Neutrophil (primary cell): ENCODE results near the gene CLRN3.

ENCODE experiments used
- H3K27ac ChIP-seq: fragments of 200-600 bp; sonication (generic); 2 replicates; pipeline ENCODE4 v1.5.1; 2016; ENCODE audit warnings: mild to moderate bottlenecking, moderate library complexity
- H3K27me3 ChIP-seq: fragments of 200-600 bp; sonication (generic); 2 replicates; pipeline ENCODE4 v1.6.0; 2016; ENCODE audit warnings: mild to moderate bottlenecking
- H3K36me3 ChIP-seq: fragments of 200-600 bp; sonication (generic); 2 replicates; pipeline ENCODE4 v1.5.1; 2017
- H3K4me1 ChIP-seq, 2 experiments: fragments of 200-600 bp in 1 of 2; sonication (generic) in 1 of 2; 1 replicate in 1 of 2; 2 replicates in 1 of 2; pipeline versions ENCODE4 v1.5.1 to v1.6.1; 2013 to 2016; ENCODE audit warnings: low read depth in 1 of 2, low read length in 1 of 2, mild to moderate bottlenecking in 1 of 2, moderate library complexity in 1 of 2; ENCODE audit not compliant: control insufficient read depth in 1 of 2, insufficient read depth in 1 of 2
- H3K4me3 ChIP-seq, 2 experiments: fragments of 200-600 bp in 1 of 2; sonication (generic) in 1 of 2; 1 replicate in 1 of 2; 2 replicates in 1 of 2; pipeline ENCODE4 v1.5.1; 2013 to 2016; ENCODE audit warnings: low read depth in 1 of 2, low read length in 1 of 2, mild to moderate bottlenecking in 1 of 2, moderate library complexity in 1 of 2
- H3K9me3 ChIP-seq: fragments of 200-600 bp; sonication (generic); 2 replicates; pipeline ENCODE4 v1.5.1; 2016
- CTCF ChIP-seq: fragments of 200-600 bp; sonication (generic); IDR thresholded peaks from 2 replicates; pipeline ENCODE4 v1.5.1; 2016; ENCODE audit warnings: antibody characterized with exemption

CLRN3 gene

GRCh38 chr10:127890832-127891334 is 1.9 kb downstream of the CLRN3 start:
- Histone ChIP-seq H3K36me3 (no peaks in the 10 kb centered on the region), H3K4me3 (no peak overlapping the region), H3K27ac (no peak overlapping the region), H3K27me3 (no peaks in the 10 kb centered on the region), H3K9me3 (no peaks in the 10 kb centered on the region), H3K4me1 (peaks cover 23 to 41% of the 10 kb centered on the region in 2 experiments)
- no peak for TF ChIP-seq CTCF

- Histone ChIP-seq H3K27ac (peak overlapping the region; percentile 70), H3K4me3 (no peak overlapping the region), H3K36me3 (no peaks in the 10 kb centered on the region), H3K4me1 (peaks cover 23 to 41% of the 10 kb centered on the region in 2 experiments), H3K27me3 (no peaks in the 10 kb centered on the region), H3K9me3 (no peaks in the 10 kb centered on the region)
- TF ChIP-seq CTCF: no peak
Observed at GRCh38 chr10:127890216-127890615, 2.5 kb downstream of the CLRN3 start.

DNA sequence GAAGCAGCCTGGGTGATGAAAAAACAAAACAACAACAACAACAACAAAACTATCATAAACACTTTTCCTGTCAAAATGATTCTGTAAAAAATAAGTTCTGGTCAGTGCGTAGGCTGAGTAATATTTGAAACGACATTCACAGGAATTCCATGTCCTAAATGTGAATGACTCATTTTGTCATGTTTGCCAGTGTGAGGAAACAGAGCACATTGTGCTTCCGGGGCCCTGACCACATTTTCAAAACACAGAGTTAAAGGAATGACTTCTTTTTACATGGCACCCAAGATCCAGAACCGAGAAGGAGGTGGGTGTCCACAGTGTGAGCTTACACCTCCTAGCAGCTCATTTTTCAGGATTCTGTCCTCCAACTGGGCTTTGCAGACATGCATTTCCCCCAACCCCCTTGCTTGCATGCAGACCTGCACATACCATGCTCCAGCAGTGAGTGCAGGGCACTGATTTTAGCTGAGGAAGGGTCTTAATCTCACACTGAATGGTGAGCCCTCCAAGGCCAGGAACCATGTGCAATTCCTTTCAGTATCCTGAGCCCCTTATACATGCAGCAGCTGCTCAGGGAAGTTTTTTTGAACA is 3.0 kb downstream of the CLRN3 start:
- H3K4me3 ChIP-seq: no peak overlapping the region

DNA sequence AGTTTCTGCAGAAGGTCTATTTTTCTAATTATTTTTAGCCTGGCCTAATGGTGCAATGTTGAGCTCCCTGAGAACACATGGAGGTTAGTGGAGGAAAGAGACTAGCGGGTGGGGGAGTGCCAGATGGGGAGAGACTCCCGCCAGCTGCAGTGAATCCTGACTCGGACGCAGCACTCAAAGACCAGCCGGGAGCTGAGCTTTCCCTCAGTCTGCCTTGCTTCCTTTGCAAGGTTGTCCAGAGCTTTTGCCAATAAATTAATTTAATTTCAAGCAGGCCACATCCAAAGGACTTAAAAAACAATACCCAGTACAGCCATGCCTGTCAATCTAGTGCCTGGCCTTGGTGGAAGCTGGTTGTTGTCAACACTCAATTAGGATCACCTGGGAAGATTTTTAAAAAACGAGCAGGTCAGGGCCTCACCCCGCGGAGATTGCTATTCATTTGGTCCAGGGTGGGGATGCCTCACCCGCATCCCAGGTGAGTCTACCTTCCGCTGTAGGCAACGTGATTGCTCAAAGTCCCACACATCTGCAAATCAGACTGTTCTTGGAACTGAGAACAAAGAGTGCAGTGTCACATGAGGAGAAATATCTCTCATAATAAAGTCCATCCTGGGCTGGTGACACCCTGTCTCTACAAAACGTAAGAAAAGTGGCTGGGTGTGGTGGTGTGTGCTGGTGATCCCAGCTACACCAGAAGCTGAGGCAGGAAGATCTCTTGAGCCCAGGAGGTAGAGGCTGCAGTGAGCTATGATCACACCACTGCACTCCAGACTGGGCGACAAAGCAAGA is 4.0 kb downstream of the CLRN3 start:
- peaks cover 23 to 41% of the 10 kb centered on the region in 2 experiments for H3K4me1 ChIP-seq
- no peaks in the 10 kb centered on the region for H3K9me3 ChIP-seq
- TF ChIP-seq CTCF: no peak
- H3K27ac ChIP-seq: peak overlapping the region; percentile 70
- no peak overlapping the region for H3K4me3 ChIP-seq
- H3K36me3 ChIP-seq: no peaks in the 10 kb centered on the region
- no peaks in the 10 kb centered on the region for H3K27me3 ChIP-seq

More for the DNA sequence above, 3.0 kb downstream of the CLRN3 start:
- Histone ChIP-seq H3K36me3 (no peaks in the 10 kb centered on the region), H3K9me3 (no peaks in the 10 kb centered on the region), H3K27me3 (no peaks in the 10 kb centered on the region), H3K4me1 (peaks cover 23 to 41% of the 10 kb centered on the region in 2 experiments), H3K27ac (peak overlapping the region; percentile 70)
- no peak for TF ChIP-seq CTCF

- Histone ChIP-seq H3K9me3 (no peaks in the 10 kb centered on the region), H3K4me1 (peaks cover 29 to 46% of the 10 kb centered on the region in 2 experiments)
Observed at GRCh38 chr10:127887541-127888415, 5.0 kb downstream of the CLRN3 start.

More at GRCh38 chr10:127887541-127888415, 5.0 kb downstream of the CLRN3 start:
- TF ChIP-seq CTCF: no peak
- Histone ChIP-seq H3K27ac (no peak overlapping the region), H3K36me3 (no peaks in the 10 kb centered on the region), H3K4me3 (no peak overlapping the region), H3K27me3 (no peaks in the 10 kb centered on the region)
